Measurements from ENCODE around the gene TMEM88.

The TMEM88 gene

GRCh38 chr17:7881276-7882054 is 26.6 kb downstream of the TMEM88 start:
- no peaks in the 10 kb centered on the region for H3K27me3 ChIP-seq
- peak overlapping the region; percentile 60 for H3K4me3 ChIP-seq (ENCODE audit: low read depth, low read length)
- peak; percentile 71 for DNase-seq
- TF ChIP-seq CTCF (IDR thresholded peaks at IDR 0.05; ENCODE audit: low read depth, low read length) = no peak
- H3K36me3 ChIP-seq = peaks cover 5% of the 10 kb centered on the region; the same call in 1 of the 2 replicates
- peaks cover 3% of the 10 kb centered on the region; the same call in 1 of the 2 replicates for H3K4me1 ChIP-seq
- H3K9me3 ChIP-seq = no peaks in the 10 kb centered on the region

DNA sequence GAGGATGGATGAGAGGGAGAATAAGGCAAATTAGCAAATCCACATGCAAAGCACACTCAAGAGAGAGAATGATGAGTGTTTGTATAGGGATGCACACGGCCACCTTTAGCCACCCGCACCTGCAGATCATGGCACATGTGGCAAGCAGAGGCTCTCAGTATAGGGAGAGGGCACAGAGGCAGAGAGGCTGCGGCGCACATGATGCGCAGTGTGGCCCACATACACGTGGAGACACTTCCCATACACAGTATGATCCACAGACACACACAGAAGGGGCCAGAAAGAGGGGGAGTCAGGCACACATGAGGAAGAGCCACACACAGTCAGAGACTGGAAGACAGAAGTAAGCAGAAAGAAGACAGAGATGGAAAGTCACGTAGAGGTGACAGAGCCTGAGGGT is 27.2 kb downstream of the TMEM88 start:
- no peaks in the 10 kb centered on the region for H3K9me3 ChIP-seq
- peaks cover 5% of the 10 kb centered on the region; the same call in 1 of the 2 replicates for H3K36me3 ChIP-seq
- peaks cover 3% of the 10 kb centered on the region; the same call in 1 of the 2 replicates for H3K4me1 ChIP-seq
- no peak for DNase-seq
- H3K4me3 ChIP-seq (ENCODE audit: low read depth, low read length) = peak overlapping the region; percentile 60
- H3K27me3 ChIP-seq = no peaks in the 10 kb centered on the region
- TF ChIP-seq CTCF (IDR thresholded peaks at IDR 0.05; ENCODE audit: low read depth, low read length) = no peak

DNA sequence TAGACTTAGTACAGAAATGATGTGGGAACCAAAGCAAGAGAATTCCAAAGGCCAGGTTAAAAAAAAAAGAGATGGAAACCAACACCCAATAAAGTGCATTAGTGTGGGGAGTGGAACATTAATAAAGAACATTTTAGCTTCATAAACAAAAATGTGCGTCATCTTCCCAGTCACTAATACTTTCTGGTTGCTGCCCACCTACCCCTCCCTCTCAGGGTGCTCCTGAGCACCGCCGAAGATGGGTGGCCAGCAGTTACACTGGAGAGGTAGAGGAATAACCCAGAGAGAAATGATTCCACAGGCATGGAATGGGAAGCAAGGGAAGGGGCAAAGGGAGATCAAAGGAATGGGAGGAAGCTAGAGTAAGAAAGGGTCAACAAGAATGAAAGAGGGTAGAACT is 27.8 kb downstream of the TMEM88 start:
- H3K4me3 ChIP-seq (ENCODE audit: low read depth, low read length) = peak overlapping the region; percentile 60
- H3K9me3 ChIP-seq = no peaks in the 10 kb centered on the region
- no peak for TF ChIP-seq CTCF (IDR thresholded peaks at IDR 0.05; ENCODE audit: low read depth, low read length)
- peaks cover 3% of the 10 kb centered on the region; the same call in 1 of the 2 replicates for H3K4me1 ChIP-seq
- no peaks in the 10 kb centered on the region for H3K27me3 ChIP-seq
- peaks cover 5% of the 10 kb centered on the region; the same call in 1 of the 2 replicates for H3K36me3 ChIP-seq
- DNase-seq = no peak

DNA sequence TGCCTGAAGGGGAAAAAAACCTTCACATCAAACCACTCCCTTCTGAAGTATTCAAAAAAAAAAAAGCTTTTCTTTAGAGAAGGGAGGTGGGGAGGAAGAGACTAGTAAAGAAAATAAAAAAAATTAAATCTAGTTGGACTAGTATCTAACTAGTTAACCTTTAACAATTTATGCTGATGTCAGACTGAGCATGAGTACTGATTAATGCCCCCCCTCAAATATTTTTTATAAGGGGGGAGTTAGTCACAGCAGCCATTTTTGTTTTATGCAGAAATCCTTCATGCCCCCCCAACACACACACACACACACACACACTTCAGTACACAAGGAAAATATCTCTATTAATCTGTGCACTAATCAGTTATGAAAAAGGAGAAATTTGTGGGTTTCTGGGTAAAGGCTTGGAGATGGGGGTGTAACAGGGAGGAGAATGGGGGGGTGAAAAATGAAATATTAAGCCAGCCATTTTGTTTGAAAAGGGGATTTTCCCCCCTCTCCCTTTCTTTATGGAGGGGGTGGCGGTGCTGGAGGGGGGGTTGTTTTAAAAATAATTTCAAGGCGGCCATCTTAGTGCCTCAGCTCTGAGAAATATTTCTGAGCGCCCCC is 29.0 kb downstream of the TMEM88 start:
- peak overlapping the region; percentile 60 for H3K4me3 ChIP-seq (ENCODE audit: low read depth, low read length)
- TF ChIP-seq CTCF (IDR thresholded peaks at IDR 0.05; ENCODE audit: low read depth, low read length) = no peak
- H3K27me3 ChIP-seq = no peaks in the 10 kb centered on the region
- peaks cover 3% of the 10 kb centered on the region; the same call in 1 of the 2 replicates for H3K36me3 ChIP-seq
- H3K9me3 ChIP-seq = no peaks in the 10 kb centered on the region
- no peak for DNase-seq
- peaks cover 3% of the 10 kb centered on the region; the same call in 1 of the 2 replicates for H3K4me1 ChIP-seq

DNA sequence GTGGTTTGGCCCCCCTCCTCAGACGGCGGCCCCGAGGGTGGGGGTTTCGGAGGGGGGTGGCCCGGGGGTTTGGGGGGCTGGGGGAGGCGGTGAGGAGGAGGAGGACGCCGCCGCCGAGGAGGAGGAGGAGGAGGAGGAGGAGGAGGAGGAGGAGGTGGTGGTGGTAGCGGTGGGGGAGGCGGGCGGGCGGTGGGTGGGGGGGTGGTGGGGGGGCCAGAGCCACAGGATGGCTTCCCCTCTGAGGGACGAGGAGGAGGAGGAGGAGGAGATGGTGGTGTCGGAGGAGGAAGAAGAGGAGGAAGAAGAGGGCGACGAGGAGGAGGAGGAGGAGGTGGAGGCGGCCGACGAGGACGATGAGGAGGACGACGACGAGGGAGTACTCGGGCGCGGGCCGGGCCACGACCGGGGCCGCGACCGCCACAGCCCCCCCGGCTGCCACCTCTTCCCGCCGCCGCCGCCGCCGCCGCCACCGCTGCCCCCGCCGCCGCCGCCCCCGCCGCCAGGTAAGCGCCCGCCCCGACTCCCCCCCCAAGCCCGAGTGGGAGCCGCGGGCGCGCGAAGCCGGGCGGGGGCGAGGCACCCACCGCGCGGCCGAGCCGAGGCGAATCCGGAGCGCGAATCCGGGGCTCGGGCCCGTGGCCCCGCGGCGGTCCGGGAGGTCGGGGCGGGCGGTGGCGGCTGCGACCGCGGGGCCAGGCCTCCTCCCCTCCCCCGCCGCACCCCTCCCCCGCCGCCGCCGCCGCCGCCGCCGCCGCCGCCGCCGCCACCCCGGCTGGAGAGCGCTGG is 29.9 kb downstream of the TMEM88 start:
- Histone ChIP-seq H3K27me3 (no peaks in the 10 kb centered on the region), H3K4me3 (ENCODE audit: low read depth, low read length) (peak overlapping the region; percentile 69), H3K36me3 (peaks cover 2% of the 10 kb centered on the region; the same call in 1 of the 2 replicates), H3K4me1 (peaks cover 3% of the 10 kb centered on the region), H3K9me3 (no peaks in the 10 kb centered on the region)
- DNase-seq = no peak
- TF ChIP-seq CTCF (IDR thresholded peaks at IDR 0.05; ENCODE audit: low read depth, low read length) = no peak
